ENCODE measurements around the gene PRTG.
"Not testable (repeated sequence)": the region's sequence is repeated elsewhere in the genome, so short reads cannot be mapped to it uniquely, and the experiment has no call there.

PRTG gene

GRCh38 chr15:55627730-55628368, 115.1 kb downstream of the PRTG start:
- DNase-seq = peak; percentile 83 to 89

GRCh38 chr15:55619783-55620182, 123.2 kb downstream of the PRTG start:
- DNase-seq = no peak

DNA sequence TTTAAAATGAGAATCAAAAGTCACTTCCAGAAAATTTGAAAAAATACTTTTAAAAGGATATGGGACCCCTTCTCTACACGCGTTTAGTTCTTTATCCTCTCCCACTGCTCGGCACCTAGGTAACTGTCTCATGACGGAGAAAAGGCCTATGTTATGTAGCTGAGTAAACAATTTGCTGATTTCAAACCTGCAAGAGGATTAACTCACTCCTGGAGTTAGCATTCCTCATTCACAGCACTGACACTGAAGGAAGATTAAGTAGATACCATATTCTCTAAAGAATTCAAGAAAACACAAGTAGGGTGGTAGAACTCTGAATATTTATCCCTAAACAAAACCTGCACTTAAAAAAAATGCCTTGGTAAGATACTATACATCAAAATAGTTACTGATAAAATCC, 124.6 kb downstream of the PRTG start:
- DNase-seq = no peak

- DNase-seq = no peak
These were observed 127.5 kb downstream of the PRTG start for GRCh38 chr15:55615445-55615844.

- no peak for DNase-seq
These were observed 129.2 kb downstream of the PRTG start for GRCh38 chr15:55613727-55614126.

DNA sequence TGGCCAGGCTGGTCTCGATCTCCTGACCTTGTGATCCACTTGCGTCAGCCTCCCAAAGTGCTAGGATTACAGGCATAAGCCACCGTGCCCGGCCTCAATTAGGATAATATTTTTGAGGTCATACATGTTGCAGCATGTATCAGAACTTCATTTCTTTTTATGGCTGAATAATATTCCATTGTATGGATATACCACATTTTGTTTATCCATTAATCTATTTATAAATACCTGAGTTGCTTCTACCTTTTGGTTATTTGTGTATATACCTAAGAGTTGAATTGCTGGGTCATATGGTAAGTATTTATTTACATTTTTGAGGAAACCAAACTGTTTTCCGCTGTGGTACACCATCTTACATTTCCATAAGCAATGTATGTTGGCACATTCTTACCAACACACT, 136.7 kb downstream of the PRTG start:
- no peak for DNase-seq

DNA sequence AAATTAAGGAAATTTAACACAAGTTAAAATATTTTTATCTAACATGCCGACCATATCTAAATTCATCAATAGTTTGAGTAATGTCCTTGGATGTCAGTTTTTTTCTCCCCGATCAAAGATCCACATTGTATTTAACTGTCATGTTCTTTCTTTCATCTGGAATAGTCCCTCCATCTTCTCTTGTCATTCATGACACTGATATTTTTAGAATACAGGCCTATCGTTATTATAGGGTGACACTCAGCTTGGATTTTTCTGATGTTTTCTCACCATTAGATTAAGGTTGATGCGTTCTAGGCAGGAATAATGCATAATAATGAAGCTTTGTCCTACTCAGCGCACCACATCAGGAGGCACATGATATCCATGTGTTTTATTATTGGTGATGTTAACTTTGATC, 141.6 kb downstream of the PRTG start:
- no peak for DNase-seq

DNA sequence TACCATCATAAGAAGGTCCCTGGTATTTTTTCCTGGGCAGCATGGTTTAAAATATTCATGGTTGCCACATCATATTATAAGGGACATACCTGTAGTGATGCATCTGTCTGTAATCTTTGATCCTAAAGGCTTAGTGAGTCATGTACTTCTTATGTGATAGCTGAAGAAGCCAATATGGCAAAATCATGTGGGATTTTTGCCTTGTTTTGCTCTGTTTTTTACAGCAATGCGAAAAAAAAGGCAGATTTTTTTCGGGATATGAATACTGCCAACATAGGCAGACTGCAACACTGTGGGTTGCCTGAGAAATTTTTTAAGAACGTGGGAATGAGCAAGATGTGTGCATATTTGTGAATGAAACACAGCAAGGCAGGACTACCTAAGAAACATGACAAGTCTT, 143.5 kb downstream of the PRTG start:
- DNase-seq = no peak

GRCh38 chr15:55593019-55593418, 149.9 kb downstream of the PRTG start:
- DNase-seq = not testable (repeated sequence)

- DNase-seq = no peak
These were observed 152.2 kb downstream of the PRTG start for GRCh38 chr15:55590788-55591187.

DNA sequence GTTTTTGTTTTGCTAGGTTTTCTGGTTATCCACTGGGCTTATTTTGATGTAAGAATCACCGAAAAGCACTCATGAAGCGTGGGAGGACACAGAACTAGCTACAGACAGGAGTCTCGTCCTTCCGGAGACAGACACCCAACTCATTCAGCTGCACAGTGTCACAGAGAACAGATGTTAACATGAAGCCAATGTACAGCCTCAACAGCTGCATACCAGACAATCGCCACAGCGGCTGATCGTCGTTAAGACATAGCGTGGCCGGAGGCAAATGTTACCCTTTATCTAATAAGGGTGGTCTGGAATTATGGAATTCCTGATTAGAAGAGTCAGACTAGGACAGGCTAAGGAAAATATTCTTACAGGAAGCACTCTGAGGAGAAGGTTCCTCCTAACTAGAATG, 153.7 kb downstream of the PRTG start:
- no peak for DNase-seq

- no peak for DNase-seq
These were observed 154.2 kb downstream of the PRTG start for GRCh38 chr15:55588815-55589115.

DNA sequence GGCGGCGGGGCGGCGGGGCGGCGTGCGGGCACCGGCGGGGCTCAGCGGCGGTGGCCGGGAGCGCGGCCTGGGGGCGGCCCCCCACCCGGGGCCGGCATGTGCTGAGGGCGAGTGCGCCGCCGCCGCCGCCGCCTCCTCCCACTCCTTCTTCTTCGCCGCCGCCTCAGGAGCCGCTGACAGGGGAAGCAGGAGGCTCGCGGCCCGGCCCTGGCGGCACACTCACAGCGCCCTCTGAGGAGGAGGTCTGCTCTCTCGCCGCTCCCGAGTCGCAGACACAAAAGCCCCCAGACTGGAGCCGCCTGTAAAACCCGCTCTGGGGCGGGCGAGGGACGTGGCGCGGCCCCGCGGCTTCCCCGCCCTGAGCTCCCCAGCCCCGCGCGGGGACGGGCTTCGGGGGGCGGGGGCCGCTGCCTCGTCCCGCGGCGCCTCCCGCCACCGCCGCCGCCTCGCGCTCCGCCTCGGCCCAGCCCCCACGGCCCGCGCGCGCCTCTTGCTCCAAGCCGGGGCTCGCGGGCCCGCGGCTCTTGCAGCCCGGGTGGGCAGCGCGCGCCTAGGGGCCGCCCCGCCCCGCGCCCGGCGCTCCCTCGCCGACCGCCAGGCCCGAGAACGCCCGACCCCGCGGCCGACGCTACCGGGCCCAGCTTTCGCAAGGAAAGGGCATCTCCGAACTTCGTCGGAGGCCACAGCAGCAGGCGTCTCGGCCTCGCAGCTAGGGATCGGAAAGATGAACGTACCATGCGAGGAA, 154.7 kb downstream of the PRTG start, which contains the start of gene PYGO1:
Gene PYGO1, minus strand, starts transcription at position 276 of the 745 bp plus-strand sequence. CDS start 462 bp downstream, outside the sequence.
- peak; percentile 18 to 39 for DNase-seq

DNA sequence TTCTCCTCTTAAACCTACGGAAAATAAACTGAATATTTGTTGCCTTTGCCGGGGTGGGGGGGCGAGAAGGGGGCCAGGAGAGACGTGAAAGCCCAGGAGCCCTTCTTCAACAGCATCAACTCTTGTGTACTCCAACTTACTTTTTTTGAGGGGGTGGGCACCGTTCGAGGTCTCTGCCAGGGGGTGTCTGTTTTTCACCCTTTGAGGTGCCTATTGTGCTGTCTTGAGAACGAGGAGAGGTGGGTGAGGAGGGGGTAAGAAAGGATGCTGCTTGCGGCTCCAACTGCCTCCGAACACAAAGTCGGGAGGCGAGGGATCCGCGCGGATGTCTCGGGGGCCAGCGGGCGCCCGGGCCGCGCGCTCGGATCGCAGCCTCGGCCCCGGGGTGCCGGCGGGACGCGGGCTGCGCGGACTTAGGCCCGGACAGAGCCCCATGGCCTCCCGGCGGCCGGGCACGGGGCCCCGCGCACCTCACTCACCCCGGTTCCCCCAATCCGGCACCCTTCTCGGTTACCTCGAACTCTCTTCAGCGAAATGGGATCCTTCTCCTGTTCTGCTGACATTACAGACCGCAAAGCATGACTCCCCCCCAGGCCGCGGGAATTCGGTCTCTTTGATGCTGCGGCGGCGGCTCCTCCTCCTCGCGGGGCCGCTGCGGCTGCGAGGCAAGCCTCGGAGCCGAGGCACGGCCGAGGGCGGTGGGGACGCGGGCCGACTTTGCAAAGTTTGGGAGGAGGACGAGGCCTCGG, 155.5 kb downstream of the PRTG start:
- peak in 1 of 2 donors; percentile 2 for DNase-seq

GRCh38 chr15:55586808-55587207, 156.1 kb downstream of the PRTG start:
- no peak for DNase-seq

DNA sequence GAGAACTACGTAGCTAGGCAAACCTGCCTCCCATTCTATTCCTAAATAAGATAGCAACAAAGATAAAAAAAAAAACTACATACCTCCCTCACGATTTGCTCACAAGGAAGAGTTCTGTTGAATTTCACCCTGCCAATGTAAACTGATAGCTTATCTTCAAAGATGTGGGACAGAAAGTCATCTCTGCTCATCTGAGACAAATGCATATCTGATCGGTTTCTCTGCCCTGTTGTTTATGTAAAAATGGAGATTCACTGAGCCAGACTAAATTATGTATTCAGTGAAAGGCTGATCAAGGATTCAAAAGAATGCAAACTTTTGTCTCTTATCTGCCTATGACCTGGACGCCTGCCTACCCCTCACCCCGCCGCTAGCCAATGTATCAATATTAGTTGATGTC, 166.0 kb downstream of the PRTG start:
- DNase-seq = no peak

DNA sequence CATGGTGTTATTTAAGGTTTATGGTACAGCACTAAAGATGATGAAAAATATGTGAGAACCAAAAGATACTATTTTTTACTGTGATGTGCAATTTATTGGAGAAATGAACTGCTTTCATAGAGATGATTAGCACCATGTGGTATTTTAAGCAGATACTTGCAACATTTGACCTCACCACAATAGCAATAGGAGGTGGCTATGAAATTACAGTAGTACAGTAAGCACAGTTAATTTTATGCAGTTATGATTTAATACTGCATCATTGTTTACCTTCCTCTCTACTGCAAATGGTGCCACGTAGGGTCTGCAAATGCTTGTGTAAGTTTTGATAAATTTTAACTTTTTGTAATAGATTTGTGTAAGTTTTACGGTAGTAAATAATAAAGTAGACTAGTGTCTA, 168.9 kb downstream of the PRTG start:
- no peak for DNase-seq

- DNase-seq = no peak
These were observed 169.7 kb downstream of the PRTG start for GRCh38 chr15:55573224-55573623.

DNA sequence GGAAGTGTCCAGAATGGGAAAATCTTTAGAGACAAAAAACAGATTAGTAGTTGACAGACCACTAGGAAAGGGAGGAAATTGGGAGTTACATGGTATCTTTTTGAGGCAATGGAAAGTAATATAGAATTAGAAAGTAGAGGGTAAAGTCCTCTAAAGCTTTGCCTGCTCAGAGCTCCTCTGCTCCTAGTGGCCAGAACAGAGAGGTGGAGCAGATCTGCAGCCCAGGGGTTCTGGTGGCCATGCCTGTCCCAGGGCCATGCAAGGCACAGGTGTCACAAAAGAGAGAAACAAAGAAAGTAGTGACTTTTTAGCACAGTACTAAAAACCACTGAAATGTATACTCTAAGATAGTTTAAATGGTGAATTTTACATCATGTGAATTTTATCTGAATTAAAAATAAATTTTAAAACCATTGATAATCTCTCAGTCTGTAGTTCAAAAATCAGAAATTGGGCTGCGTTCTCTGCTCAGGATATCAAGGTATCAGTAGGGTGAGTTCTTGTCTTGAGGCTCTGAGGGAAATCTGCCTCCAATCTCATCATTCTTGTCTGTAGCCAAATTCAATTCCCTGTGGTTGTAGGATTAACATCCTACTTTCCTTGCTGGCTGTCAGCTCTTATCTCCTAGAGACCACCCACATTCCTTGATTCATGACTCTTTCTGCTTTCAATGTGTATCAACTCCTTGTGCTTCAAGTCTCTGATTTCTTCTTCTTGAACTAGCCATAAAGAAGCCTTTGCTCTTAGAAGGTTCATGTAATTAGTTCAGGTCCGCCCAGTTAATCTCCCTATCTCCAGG, 178.4 kb downstream of the PRTG start:
- no peak for DNase-seq

DNA sequence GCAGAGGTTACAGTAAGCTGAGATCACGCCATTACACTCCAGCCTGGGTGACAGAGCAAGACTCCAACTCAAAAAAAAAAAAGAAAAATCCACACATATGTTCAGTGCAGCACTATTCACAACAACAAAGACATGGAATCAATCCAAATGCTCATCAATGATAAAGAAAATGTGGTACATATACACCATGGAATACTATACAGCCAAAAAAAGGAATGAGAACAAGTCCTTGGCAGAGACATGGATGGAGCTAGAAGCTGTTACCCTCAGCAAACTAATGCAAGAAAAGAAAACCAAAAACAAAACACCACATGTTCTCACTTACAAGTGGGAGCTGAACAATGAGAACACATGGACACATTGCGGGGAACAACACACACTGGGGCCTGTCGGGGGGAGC, 180.4 kb downstream of the PRTG start:
- no peak for DNase-seq

Data from inflammatory macrophage (primary cell).